IMR-90 (cell line): ENCODE results near the gene LRP1B. TPM values are rescaled to one million over a fixed set of nuclear protein-coding genes. Genes with fewer than 3 reads are reported as not detected.

ENCODE experiments used
- ATAC-seq: fragments of 200-7000 bp; cut with Tn5 transposase; 2 replicates; pipeline ENCODE4 v1.9.1; 2020; ENCODE audit warnings: low read depth, mild to moderate bottlenecking, moderate library complexity
- BruUV-seq: library from RNA; stranded (reverse); fragments of 400-500 nt; replicated peaks from 2 replicates; lab custom pipeline; 2021; lab: Mats Ljungman, UMichigan
- CTCF ChIA-PET: fragments of 300-600 bp; formaldehyde crosslinking; extraction: SDS; loops from one replicate; lab custom pipeline; 2021; ENCODE audit warnings: antibody characterized with exemption; lab: Yijun Ruan, JAX
- POLR2A ChIA-PET: fragments of 300-600 bp; sonication (Branson Sonifier 250); formaldehyde crosslinking; loops from one replicate; lab custom pipeline; 2022; ENCODE audit warnings: antibody characterized with exemption; ENCODE audit not compliant: unreplicated experiment; lab: Charles Lee
- DNase-seq: peaks from one replicate; pipeline ENCODE4 v3.0.0; 2013
- H2AFZ ChIP-seq: replicated peaks from 2 replicates; pipeline ENCODE3; 2013; ENCODE audit warnings: low read length, mild to moderate bottlenecking; ENCODE audit not compliant: poor library complexity
- H2AK5ac ChIP-seq: 2 replicates; pipeline ENCODE4 v1.6.1; 2013; ENCODE audit warnings: low read depth, low read length, inconsistent platforms
- H2AK9ac ChIP-seq: replicated peaks from 2 replicates; pipeline ENCODE3; 2013; ENCODE audit warnings: mild to moderate bottlenecking, low read depth, low read length, moderate library complexity; ENCODE audit not compliant: poor library complexity
- H2BK120ac ChIP-seq: 2 replicates; pipeline ENCODE4 v1.6.1; 2013; ENCODE audit warnings: low read depth, low read length, inconsistent platforms
- H2BK15ac ChIP-seq: 3 replicates; pipeline ENCODE4 v1.6.1; 2013; ENCODE audit warnings: low read depth, low read length, inconsistent platforms
- H2BK20ac ChIP-seq: 2 replicates; pipeline ENCODE4 v1.6.1; 2013; ENCODE audit warnings: low read depth, mild to moderate bottlenecking, inconsistent platforms, low read length, moderate library complexity
- H2BK5ac ChIP-seq: 2 replicates; pipeline ENCODE4 v1.6.1; 2013; ENCODE audit warnings: mild to moderate bottlenecking, low read depth, low read length, inconsistent platforms; ENCODE audit not compliant: poor library complexity, severe bottlenecking
- H3K14ac ChIP-seq: replicated peaks from 2 replicates; pipeline ENCODE4 v1.6.1; 2013; ENCODE audit warnings: low read depth, low read length, inconsistent platforms
- H3K18ac ChIP-seq: 2 replicates; pipeline ENCODE4 v1.6.1; 2013; ENCODE audit warnings: low read depth, low read length, control low read depth
- H3K23ac ChIP-seq: 2 replicates; pipeline ENCODE4 v1.6.1; 2013; ENCODE audit warnings: low read depth, low read length, inconsistent platforms
- H3K27ac ChIP-seq: 2 replicates; pipeline ENCODE4 v1.5.1; 2013; ENCODE audit warnings: mild to moderate bottlenecking, control low read depth, low read length; ENCODE audit not compliant: insufficient read depth
- H3K27me3 ChIP-seq: 2 replicates; pipeline ENCODE4 v1.6.1; 2013; ENCODE audit warnings: low read length; ENCODE audit not compliant: control insufficient read depth, insufficient read depth
- H3K36me3 ChIP-seq: 2 replicates; pipeline ENCODE4 v1.6.1; 2013; ENCODE audit warnings: low read length, mixed read lengths; ENCODE audit not compliant: control insufficient read depth, insufficient read depth
- H3K4ac ChIP-seq: 2 replicates; pipeline ENCODE4 v1.6.1; 2013; ENCODE audit warnings: low read depth, low read length, inconsistent platforms
- H3K4me1 ChIP-seq: 2 replicates; pipeline ENCODE4 v1.6.1; 2013; ENCODE audit warnings: low read length, mixed read lengths; ENCODE audit not compliant: control insufficient read depth, insufficient read depth
- H3K4me2 ChIP-seq: 2 replicates; pipeline ENCODE4 v1.6.1; 2013; ENCODE audit warnings: low read depth, mild to moderate bottlenecking, control low read depth, low read length, moderate library complexity
- H3K4me3 ChIP-seq: 2 replicates; pipeline ENCODE4 v1.5.1; 2013; ENCODE audit warnings: low read depth, mild to moderate bottlenecking, control low read depth, low read length, moderate library complexity; ENCODE audit not compliant: insufficient read depth
- H3K56ac ChIP-seq: 2 replicates; pipeline ENCODE4 v1.6.1; 2013; ENCODE audit warnings: low read length, inconsistent platforms; ENCODE audit not compliant: insufficient read depth; ENCODE audit errors: extremely low read depth
- H3K79me1 ChIP-seq, 2 experiments: 2 replicates each; pipeline ENCODE4 v1.6.1; 2013; ENCODE audit warnings: low read length in 2 of 2, inconsistent platforms in 1 of 2, low read depth in 1 of 2
- H3K9ac ChIP-seq: 2 replicates; pipeline ENCODE4 v1.6.1; 2013; ENCODE audit warnings: low read depth, low read length, control low read depth
- H3K9me1 ChIP-seq: 2 replicates; pipeline ENCODE4 v1.6.1; 2013; ENCODE audit warnings: low read length, inconsistent platforms; ENCODE audit not compliant: insufficient read depth
- H3K9me3 ChIP-seq: 2 replicates; pipeline ENCODE4 v1.6.1; 2013; ENCODE audit warnings: low read length; ENCODE audit not compliant: control insufficient read depth, insufficient read depth
- H4K20me1 ChIP-seq: 2 replicates; pipeline ENCODE4 v1.6.1; 2013; ENCODE audit warnings: low read length, inconsistent platforms; ENCODE audit not compliant: insufficient read depth
- H4K5ac ChIP-seq: 2 replicates; pipeline ENCODE4 v1.6.1; 2013; ENCODE audit warnings: mild to moderate bottlenecking, low read depth, low read length, control low read depth
- H4K8ac ChIP-seq, 2 experiments: 2 replicates each; pipeline ENCODE4 v1.6.1; 2013; ENCODE audit warnings: low read depth in 2 of 2, low read length in 2 of 2, control low read depth in 1 of 2, inconsistent platforms in 1 of 2
- H4K91ac ChIP-seq: 2 replicates; pipeline ENCODE4 v1.6.1; 2013; ENCODE audit warnings: low read depth, low read length, inconsistent platforms; ENCODE audit not compliant: insufficient read depth
- BHLHE40 ChIP-seq: fragments of 150-350 bp; IDR thresholded peaks from 2 replicates; pipeline ENCODE4 v1.6.1; 2016; ENCODE audit warnings: mild to moderate bottlenecking, low read depth, low read length
- CEBPB ChIP-seq: IDR thresholded peaks from 2 replicates; pipeline ENCODE4 v1.6.1; 2012; ENCODE audit warnings: low read depth, low read length, improper control_type of control experiment
- MAFK ChIP-seq: IDR thresholded peaks from 2 replicates; pipeline ENCODE4 v1.6.1; 2012; ENCODE audit warnings: low read depth, low read length, improper control_type of control experiment
- MXI1 ChIP-seq: IDR thresholded peaks from 2 replicates; pipeline ENCODE4 v1.6.1; 2012; ENCODE audit warnings: low read depth, mild to moderate bottlenecking, low read length, moderate library complexity, borderline replicate concordance
- POLR2A ChIP-seq: IDR thresholded peaks from 2 replicates; pipeline ENCODE4 v1.6.1; 2012; ENCODE audit warnings: mild to moderate bottlenecking, low read depth, low read length
- RAD21 ChIP-seq: IDR thresholded peaks from 2 replicates; pipeline ENCODE4 v1.6.1; 2012; ENCODE audit warnings: low read length, improper control_type of control experiment
- RCOR1 ChIP-seq: IDR thresholded peaks from 2 replicates; pipeline ENCODE4 v1.6.1; 2012; ENCODE audit warnings: mild to moderate bottlenecking, low read length, improper control_type of control experiment; ENCODE audit not compliant: insufficient replicate concordance
- RFX5 ChIP-seq: IDR thresholded peaks from 2 replicates; pipeline ENCODE4 v1.8.0; 2012; ENCODE audit warnings: low read depth, mild to moderate bottlenecking, low read length, moderate library complexity
- SMC3 ChIP-seq: fragments of 150-350 bp; IDR thresholded peaks from 2 replicates; pipeline ENCODE4 v1.6.1; 2016; ENCODE audit warnings: low read depth, mild to moderate bottlenecking, antibody characterized with exemption, low read length, moderate library complexity
- USF2 ChIP-seq: fragments of 150-350 bp; IDR thresholded peaks from 2 replicates; pipeline ENCODE4 v1.6.1; 2017; ENCODE audit warnings: mild to moderate bottlenecking, antibody characterized with exemption, low read length, low read depth
- WGBS, 2 experiments: methylation state at CpG; one replicate each; pipeline versions ENCODE4 v1.1.5 to v1.1.7; 2013; ENCODE audit warnings: missing lambda C conversion rate in 2 of 2; ENCODE audit not compliant: insufficient read length in 1 of 2; ENCODE audit errors: extremely low coverage in 2 of 2; 5-methylcytosine and 5-hydroxymethylcytosine counted together
- dilution Hi-C: fragments of 300-500 bp; cut with HindIII; formaldehyde crosslinking; loops from one replicate; pipeline ENCODE4 v1.14.3; 2018; ENCODE audit warnings: low sequenced_read_pairs; ENCODE audit not compliant: unreplicated experiment
- in situ Hi-C: fragments of 300-500 bp; cut with MboI; formaldehyde crosslinking; loops from 3 replicates; pipeline ENCODE4 v1.14.3; 2019; ENCODE audit warnings: low sequenced_read_pairs, inconsistent platforms, mixed read lengths
- intact Hi-C: fragments of 100-400 bp; cut with micrococcal nuclease; formaldehyde crosslinking; loops from 2 replicates; pipeline ENCODE4 v1.10.0; 2022
- polyA plus RNA-seq, 3 experiments: library from polyadenylated mRNA; depleted of rRNA; stranded (reverse); fragments of >200 nt; gene quantifications; 2 replicates each; pipeline ENCODE4 v1.2.3, GENCODE V29; 2012; ENCODE audit warnings: low replicate concordance in 1 of 3
- total RNA-seq: library from RNA; depleted of rRNA; stranded (reverse); fragments of >200 nt; gene quantifications from 2 replicates; pipeline ENCODE4 v1.2.3, GENCODE V29; 2012
- TF ChIP-seq, protein P1 (sequence below): fragments of 150-350 bp; IDR thresholded peaks from 2 replicates; pipeline ENCODE4 v1.6.1; 2016; ENCODE audit warnings: low read depth, mild to moderate bottlenecking, low read length, moderate library complexity, borderline replicate concordance

Gene LRP1B
- total and polyA plus RNA-seq, 2 of the 4 experiments (the other 2 are of a cell fraction), result under 0.01 to 0.02 TPM

DNA sequence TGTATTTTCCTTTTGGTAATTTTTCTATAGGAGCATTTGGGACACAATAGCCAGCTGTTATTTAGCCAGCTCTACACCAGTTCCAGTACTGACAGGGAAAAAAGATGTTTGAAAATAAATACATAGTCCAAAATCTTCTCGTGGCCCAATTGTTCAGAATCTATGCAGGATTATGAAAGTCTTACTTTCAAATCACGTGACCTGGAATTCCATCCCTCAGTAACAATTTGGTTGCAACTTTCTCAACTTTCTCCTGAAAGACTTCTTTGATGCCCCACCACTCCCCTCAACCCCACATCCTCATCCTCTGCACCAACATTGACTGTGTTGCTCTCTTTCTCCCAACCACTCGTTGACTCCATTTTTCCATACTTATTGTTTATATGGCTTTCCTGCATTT is 539.0 kb downstream of the LRP1B start:
- H3K36me3 ChIP-seq, result no peaks in the 10 kb centered on the region
- H3K4me1 ChIP-seq, result no peaks in the 10 kb centered on the region
- H3K9me3 ChIP-seq, result no peaks in the 10 kb centered on the region
- H3K4me2 ChIP-seq, result no peak overlapping the region
- H3K4me3 ChIP-seq, result no peak overlapping the region
- H3K27ac ChIP-seq, result no peak overlapping the region
- H4K91ac ChIP-seq, result no peak overlapping the region
- in situ Hi-C loops (no loop called here), dilution Hi-C loops (no loop called here), intact Hi-C loops (no loop called here)
- no peak overlapping the region for H3K23ac ChIP-seq
- ChIA-PET CTCF (no interaction called here), POLR2A (no interaction called here)
- no peak overlapping the region for H2AK9ac ChIP-seq
- H3K9me1 ChIP-seq, result no peaks in the 10 kb centered on the region
- no peak overlapping the region for H2BK5ac ChIP-seq
- H2BK120ac ChIP-seq, result no peak overlapping the region
- no peak overlapping the region for H4K5ac ChIP-seq
- H4K20me1 ChIP-seq, result no peaks in the 10 kb centered on the region
- no peak overlapping the region for H3K9ac ChIP-seq
- TF ChIP-seq SMC3 (no peak), BHLHE40 (no peak), RCOR1 (no peak), POLR2A (no peak), RAD21 (no peak), RFX5 (no peak), MXI1 (no peak), USF2 (no peak), MAFK (no peak), CEBPB (no peak)
- TF ChIP-seq, protein P1, sequence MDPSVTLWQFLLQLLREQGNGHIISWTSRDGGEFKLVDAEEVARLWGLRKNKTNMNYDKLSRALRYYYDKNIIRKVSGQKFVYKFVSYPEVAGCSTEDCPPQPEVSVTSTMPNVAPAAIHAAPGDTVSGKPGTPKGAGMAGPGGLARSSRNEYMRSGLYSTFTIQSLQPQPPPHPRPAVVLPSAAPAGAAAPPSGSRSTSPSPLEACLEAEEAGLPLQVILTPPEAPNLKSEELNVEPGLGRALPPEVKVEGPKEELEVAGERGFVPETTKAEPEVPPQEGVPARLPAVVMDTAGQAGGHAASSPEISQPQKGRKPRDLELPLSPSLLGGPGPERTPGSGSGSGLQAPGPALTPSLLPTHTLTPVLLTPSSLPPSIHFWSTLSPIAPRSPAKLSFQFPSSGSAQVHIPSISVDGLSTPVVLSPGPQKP, result no peak
- H3K4ac ChIP-seq, result no peak overlapping the region
- no peak overlapping the region for H3K14ac ChIP-seq
- BruUV-seq, result no TSS peak
- H3K27me3 ChIP-seq, result no peaks in the 10 kb centered on the region
- no peak overlapping the region for H2AFZ ChIP-seq
- no peak overlapping the region for H3K56ac ChIP-seq
- no peak overlapping the region for H2BK15ac ChIP-seq
- H4K8ac ChIP-seq, result no peak overlapping the region
- H2AK5ac ChIP-seq, result no peak overlapping the region
- no peaks in the 10 kb centered on the region for H3K79me1 ChIP-seq
- WGBS, 2 experiments, result 60% methylated on average over 1 of the region's 3 CpGs; no CpG with 5 or more reads in 1 of the 2 experiments
- no peak overlapping the region for H3K18ac ChIP-seq
- ATAC-seq, result no peak
- no peak for DNase-seq
- H2BK20ac ChIP-seq, result no peak overlapping the region
